Measurements from ENCODE around the gene SLC44A3.

DNA sequence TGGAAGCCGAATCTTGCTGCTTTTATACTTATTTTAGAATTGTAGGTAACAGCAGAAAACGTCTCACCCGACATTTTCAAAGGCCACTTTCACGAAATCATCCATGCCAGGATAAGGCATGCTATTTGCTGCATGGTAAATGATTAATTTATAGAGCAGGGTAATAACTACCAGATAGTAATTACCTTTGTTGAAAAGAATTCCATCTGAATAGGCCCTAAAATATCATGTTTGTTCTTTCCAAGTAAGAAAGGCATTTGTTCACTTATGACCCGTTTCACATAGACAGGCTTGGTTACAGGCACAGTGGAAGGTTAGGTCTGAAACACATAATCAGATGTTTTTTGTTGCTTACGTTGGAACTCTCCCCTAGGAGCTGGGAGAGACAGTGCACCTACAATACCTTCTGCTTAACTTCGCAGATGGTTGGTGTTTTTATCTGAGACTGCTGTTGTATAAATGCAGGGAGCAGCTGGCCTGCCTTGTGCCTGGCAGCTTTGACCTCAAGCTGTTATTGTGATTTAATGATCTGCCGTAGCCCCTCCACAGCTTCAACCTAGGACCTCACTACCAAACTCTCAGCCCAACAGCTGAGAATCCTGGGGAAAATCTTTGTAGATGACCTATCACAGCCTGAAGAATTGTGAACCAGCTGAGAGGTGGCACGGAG, 1.6 kb downstream of the SLC44A3 start:
- TF ChIP-seq, protein P1, sequence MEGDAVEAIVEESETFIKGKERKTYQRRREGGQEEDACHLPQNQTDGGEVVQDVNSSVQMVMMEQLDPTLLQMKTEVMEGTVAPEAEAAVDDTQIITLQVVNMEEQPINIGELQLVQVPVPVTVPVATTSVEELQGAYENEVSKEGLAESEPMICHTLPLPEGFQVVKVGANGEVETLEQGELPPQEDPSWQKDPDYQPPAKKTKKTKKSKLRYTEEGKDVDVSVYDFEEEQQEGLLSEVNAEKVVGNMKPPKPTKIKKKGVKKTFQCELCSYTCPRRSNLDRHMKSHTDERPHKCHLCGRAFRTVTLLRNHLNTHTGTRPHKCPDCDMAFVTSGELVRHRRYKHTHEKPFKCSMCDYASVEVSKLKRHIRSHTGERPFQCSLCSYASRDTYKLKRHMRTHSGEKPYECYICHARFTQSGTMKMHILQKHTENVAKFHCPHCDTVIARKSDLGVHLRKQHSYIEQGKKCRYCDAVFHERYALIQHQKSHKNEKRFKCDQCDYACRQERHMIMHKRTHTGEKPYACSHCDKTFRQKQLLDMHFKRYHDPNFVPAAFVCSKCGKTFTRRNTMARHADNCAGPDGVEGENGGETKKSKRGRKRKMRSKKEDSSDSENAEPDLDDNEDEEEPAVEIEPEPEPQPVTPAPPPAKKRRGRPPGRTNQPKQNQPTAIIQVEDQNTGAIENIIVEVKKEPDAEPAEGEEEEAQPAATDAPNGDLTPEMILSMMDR (IDR thresholded peaks at IDR 0.05): no peak
- TF ChIP-seq POLR2A (IDR thresholded peaks at IDR 0.05): peak; percentile 19 to 72 (median 42)

All from body of pancreas (tissue), 4 donors.